ENCODE results near the gene PSME2.

The PSME2 gene

GRCh38 chr14:24133735-24134134 is 12.7 kb downstream of the PSME2 start:
- Mint-ChIP-seq H3K36me3 (ENCODE audit: low read depth) (peaks cover 14% of the 10 kb centered on the region), H3K9me3 (no peaks in the 10 kb centered on the region), H3K4me1 (peaks cover 46% of the 10 kb centered on the region), H3K27me3 (ENCODE audit: low read depth) (no peaks in the 10 kb centered on the region), H3K4me3 (no peak overlapping the region), H3K27ac (no peak overlapping the region)
- no peak for TF ChIP-seq CTCF (IDR thresholded peaks at IDR 0.05; ENCODE audit: unreplicated experiment in 3 of 3)

- peak overlapping the region; percentile 57 to 81 (median 75) for H3K4me3 Mint-ChIP-seq
- no peaks in the 10 kb centered on the region for H3K9me3 Mint-ChIP-seq
- no peak for TF ChIP-seq CTCF (IDR thresholded peaks at IDR 0.05; ENCODE audit: unreplicated experiment in 3 of 3)
- peak overlapping the region in 2 of 3 experiments; percentile 77 to 84 for H3K27ac Mint-ChIP-seq
- peaks cover 42% of the 10 kb centered on the region for H3K4me1 Mint-ChIP-seq
- no peaks in the 10 kb centered on the region for H3K27me3 Mint-ChIP-seq (ENCODE audit: low read depth)
- peaks cover 6% of the 10 kb centered on the region for H3K36me3 Mint-ChIP-seq (ENCODE audit: low read depth)
Measured at GRCh38 chr14:24132976-24133375, 13.4 kb downstream of the PSME2 start.

GRCh38 chr14:24132061-24132685 is 14.2 kb downstream of the PSME2 start:
- Mint-ChIP-seq H3K27me3 (ENCODE audit: low read depth) (no peaks in the 10 kb centered on the region), H3K36me3 (ENCODE audit: low read depth) (peaks cover 4% of the 10 kb centered on the region), H3K9me3 (no peaks in the 10 kb centered on the region), H3K27ac (peak overlapping the region; percentile 43 to 84 (median 83)), H3K4me3 (peak overlapping the region; percentile 38 to 81 (median 79)), H3K4me1 (peaks cover 40% of the 10 kb centered on the region)
- no peak for TF ChIP-seq CTCF (IDR thresholded peaks at IDR 0.05; ENCODE audit: unreplicated experiment in 3 of 3)

GRCh38 chr14:24131549-24131966 is 14.9 kb downstream of the PSME2 start:
- Mint-ChIP-seq H3K4me3 (peak overlapping the region; percentile 38 to 81 (median 79)), H3K27ac (peak overlapping the region; percentile 43 to 84 (median 83)), H3K27me3 (ENCODE audit: low read depth) (no peaks in the 10 kb centered on the region), H3K4me1 (peaks cover 40% of the 10 kb centered on the region), H3K9me3 (no peaks in the 10 kb centered on the region), H3K36me3 (ENCODE audit: low read depth) (no peaks in the 10 kb centered on the region)
- no peak for TF ChIP-seq CTCF (IDR thresholded peaks at IDR 0.05; ENCODE audit: unreplicated experiment in 3 of 3)

GRCh38 chr14:24130717-24131548 is 15.5 kb downstream of the PSME2 start:
- TF ChIP-seq CTCF (IDR thresholded peaks at IDR 0.05; ENCODE audit: unreplicated experiment in 3 of 3), result no peak
- Mint-ChIP-seq H3K4me3 (peak overlapping the region in 2 of 3 experiments; percentile 70 to 81), H3K9me3 (no peaks in the 10 kb centered on the region), H3K27ac (peak overlapping the region; percentile 54 to 87 (median 84)), H3K36me3 (ENCODE audit: low read depth) (no peaks in the 10 kb centered on the region), H3K4me1 (peaks cover 39% of the 10 kb centered on the region), H3K27me3 (ENCODE audit: low read depth) (no peaks in the 10 kb centered on the region)
